ENCODE data around the gene MLST8.

GRCh38 chr16:2171601-2172178 is 33.6 kb upstream of the MLST8 start:
- TF ChIP-seq CTCF (IDR thresholded peaks at IDR 0.05; ENCODE audit: control extremely low read depth in 1 of 3, insufficient read depth in 1 of 3, low read depth in 1 of 3, low read length in 3 of 3) (no peak), POLR2AphosphoS5 (IDR thresholded peaks at IDR 0.05; ENCODE audit: low read depth, low read length) (no peak; the same call in 1 of the 2 replicates), HDAC6 (IDR thresholded peaks at IDR 0.05; ENCODE audit: low read depth, low read length) (no peak), POLR2A (IDR thresholded peaks at IDR 0.05; ENCODE audit: control extremely low read depth in 1 of 2, low read depth in 2 of 2, low read length in 2 of 2) (no peak), BRCA1 (IDR thresholded peaks at IDR 0.05; ENCODE audit: low read depth, low read length) (no peak), RAD21 (IDR thresholded peaks at IDR 0.05 in 1 of 2, conservative IDR thresholded peaks at IDR 0.05 in 1 of 2; ENCODE audit: low read depth in 2 of 2, low read length in 2 of 2) (no peak), RXRA (IDR thresholded peaks at IDR 0.05; ENCODE audit: insufficient read depth, low read depth, low read length) (no peak), MAFK (IDR thresholded peaks at IDR 0.05; ENCODE audit: low read depth, low read length) (no peak)

All from H1 (cell line).